GM23338 (cell line): ENCODE data around the gene CFAP92.

ENCODE experiments used
- CREB1 ChIP-seq: fragments of 250-450 bp; sonication (Bioruptor Pico); IDR thresholded peaks from 2 replicates; pipeline ENCODE4 v1.5.0; 2020; ENCODE audit warnings: low read depth, mild to moderate bottlenecking, moderate library complexity
- CTCF ChIP-seq, 2 experiments: fragments of 200-600 bp in 1 of 2; sonication (generic) in 1 of 2; conservative IDR thresholded peaks; 2 replicates each; pipeline versions ENCODE4 v1.5.1 to v1.6.1; 2016 to 2017; ENCODE audit warnings: antibody characterized with exemption in 2 of 2, low read depth in 2 of 2, mild to moderate bottlenecking in 2 of 2, moderate library complexity in 1 of 2
- EZH2 ChIP-seq: fragments of 200-600 bp; sonication (generic); IDR thresholded peaks from one replicate; pipeline ENCODE4 v1.8.0; 2017; ENCODE audit warnings: antibody characterized with exemption, mild to moderate bottlenecking, low read depth; ENCODE audit not compliant: unreplicated experiment
- EZH2phosphoT487 ChIP-seq: fragments of 200-600 bp; sonication (generic); IDR thresholded peaks from one replicate; pipeline ENCODE4 v1.8.1; 2018; ENCODE audit warnings: antibody characterized with exemption; ENCODE audit not compliant: unreplicated experiment
- JUNB ChIP-seq: IDR thresholded peaks from one replicate; pipeline ENCODE4 v1.6.1; 2016; ENCODE audit warnings: antibody characterized with exemption; ENCODE audit not compliant: unreplicated experiment
- POLR2AphosphoS5 ChIP-seq: IDR thresholded peaks from 2 replicates; pipeline ENCODE4 v1.6.1; 2016; ENCODE audit warnings: antibody characterized with exemption, low read depth
- REST ChIP-seq: IDR thresholded peaks from one replicate; pipeline ENCODE4 v1.6.1; 2018; ENCODE audit warnings: antibody characterized with exemption; ENCODE audit not compliant: unreplicated experiment
- ZNF331 ChIP-seq: fragments of 250-450 bp; sonication (Bioruptor Pico); IDR thresholded peaks from 2 replicates; pipeline ENCODE4 v1.5.0; 2020; ENCODE audit warnings: low read depth, mild to moderate bottlenecking, moderate library complexity

- TF ChIP-seq CTCF (conservative IDR thresholded peaks at IDR 0.05; ENCODE audit: low read depth in 2 of 2) (no peak), REST (no peak), EZH2 (no peak), JUNB (no peak), EZH2phosphoT487 (no peak), POLR2AphosphoS5 (no peak), CREB1 (CRISPR knock-in tag) (no peak), ZNF331 (no peak)
Observed at GRCh38 chr3:129025691-129026435, 32.0 kb upstream of the CFAP92 start.
